ENCODE measurements around the gene PRMT3. TPM values are rescaled to one million over a fixed set of nuclear protein-coding genes. Genes with fewer than 3 reads are reported as not detected.

PRMT3 gene
- total RNA-seq, 1 experiment from 2014 or later, result 31.4 TPM

- Mint-ChIP-seq H3K4me1 (peaks cover 35% of the 10 kb centered on the region), H3K27ac (no peak overlapping the region), H3K4me3 (no peak overlapping the region), H3K27me3 (ENCODE audit: low read depth) (no peaks in the 10 kb centered on the region), H3K9me3 (no peaks in the 10 kb centered on the region), H3K36me3 (peaks cover 5% of the 10 kb centered on the region; the same call in 1 of the 2 replicates)
- CTCF ChIA-PET, result interaction anchor here (1.5 kb wide), 1 partner anchor 244 kb away, joined by 4 read pairs; no protein-coding TSS in a partner anchor
- POLR2A ChIA-PET, result no interaction called here
- no peak for ATAC-seq
- TF ChIP-seq CBFB (CRISPR knock-in tag; IDR thresholded peaks at IDR 0.05; ENCODE audit: low read depth) (no peak), TCF7 (CRISPR knock-in tag; IDR thresholded peaks at IDR 0.05; ENCODE audit: low read depth) (no peak), ZNF532 (CRISPR knock-in tag; IDR thresholded peaks at IDR 0.05; ENCODE audit: borderline replicate concordance) (no peak), SMAD3 (CRISPR knock-in tag; IDR thresholded peaks at IDR 0.05; ENCODE audit: borderline replicate concordance) (no peak), TP53 (CRISPR knock-in tag; IDR thresholded peaks at IDR 0.05) (no peak), ZNF396 (CRISPR knock-in tag; IDR thresholded peaks at IDR 0.05; ENCODE audit: borderline replicate concordance) (no peak), FOXK1 (CRISPR knock-in tag; IDR thresholded peaks at IDR 0.05) (no peak), NFATC4 (CRISPR knock-in tag; IDR thresholded peaks at IDR 0.05) (no peak), ERG (CRISPR knock-in tag; IDR thresholded peaks at IDR 0.05) (no peak)
- no peak for DNase-seq (ENCODE audit: low spot score)
Measured at GRCh38 chr11:20372081-20372626, 15.4 kb upstream of the PRMT3 start.

GRCh38 chr11:20373147-20373546, 14.4 kb upstream of the PRMT3 start:
- Mint-ChIP-seq H3K4me3 (no peak overlapping the region), H3K9me3 (no peaks in the 10 kb centered on the region), H3K4me1 (peaks cover 29% of the 10 kb centered on the region), H3K27ac (no peak overlapping the region), H3K36me3 (peaks cover 5% of the 10 kb centered on the region; the same call in 1 of the 2 replicates), H3K27me3 (ENCODE audit: low read depth) (no peaks in the 10 kb centered on the region)
- POLR2A ChIA-PET, result no interaction called here
- ATAC-seq (no peak), DNase-seq (ENCODE audit: low spot score) (no peak)
- CTCF ChIA-PET, result interaction anchor here (1.5 kb wide), 1 partner anchor 245 kb away, joined by 4 read pairs; no protein-coding TSS in a partner anchor
- TF ChIP-seq PRRX2 (CRISPR knock-in tag; IDR thresholded peaks at IDR 0.05), result no peak
- TF ChIP-seq E2F5 (CRISPR knock-in tag; IDR thresholded peaks at IDR 0.05), result no peak
- no peak for TF ChIP-seq SMAD4 (CRISPR knock-in tag; IDR thresholded peaks at IDR 0.05)
- no peak for TF ChIP-seq TCF7 (CRISPR knock-in tag; IDR thresholded peaks at IDR 0.05; ENCODE audit: low read depth)
- TF ChIP-seq PRDM15 (CRISPR knock-in tag; IDR thresholded peaks at IDR 0.05), result no peak
- no peak for TF ChIP-seq PREB (CRISPR knock-in tag; IDR thresholded peaks at IDR 0.05; ENCODE audit: borderline replicate concordance)
- no peak for TF ChIP-seq RORB (CRISPR knock-in tag; IDR thresholded peaks at IDR 0.05)
- TF ChIP-seq TP53 (CRISPR knock-in tag; IDR thresholded peaks at IDR 0.05), result no peak
- TF ChIP-seq ZNF121 (CRISPR knock-in tag; IDR thresholded peaks at IDR 0.05), result no peak
- no peak for TF ChIP-seq GABPB1 (CRISPR knock-in tag; IDR thresholded peaks at IDR 0.05)
- TF ChIP-seq SOX15 (CRISPR knock-in tag; IDR thresholded peaks at IDR 0.05), result no peak
- TF ChIP-seq ZNF512 (CRISPR knock-in tag; IDR thresholded peaks at IDR 0.05; ENCODE audit: borderline replicate concordance), result no peak

Measured in WTC11 (cell line).